ENCODE data around the gene TSC2. TPM values are rescaled to one million over a fixed set of nuclear protein-coding genes. Genes with fewer than 3 reads are reported as not detected.

The TSC2 gene
- total and polyA plus RNA-seq, 8 donors, result 40.8 to 369 (median 76.0) TPM

DNA sequence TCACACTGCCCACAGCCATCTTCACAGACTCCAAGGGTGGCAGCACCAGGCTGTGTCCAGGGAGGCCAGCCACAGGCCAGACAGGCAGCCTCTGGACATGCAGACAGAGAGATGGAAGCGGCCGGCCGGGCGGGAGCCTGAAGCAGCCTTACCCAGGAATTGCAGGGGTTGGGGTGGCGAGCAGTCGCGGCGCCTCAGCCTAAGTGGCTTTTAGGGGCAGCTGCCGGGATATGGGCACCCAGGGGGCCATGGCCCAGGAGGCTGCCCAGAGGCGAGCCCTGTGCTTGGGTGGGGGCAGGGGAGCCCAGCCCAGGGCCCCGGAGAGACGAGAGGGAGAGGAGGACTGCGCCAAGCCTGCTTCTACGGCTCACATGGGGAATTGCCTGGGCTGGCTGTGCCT lies 22.5 kb upstream of the TSC2 start:
- intact Hi-C loops (cut with DNase I; ENCODE audit: low total_unique reads), result loop anchor here (10.0 kb wide), 1 partner anchor 60 kb away; no protein-coding TSS in a partner anchor
- no peak overlapping the region for H3K27ac ChIP-seq
- TF ChIP-seq POLR2AphosphoS5 (IDR thresholded peaks at IDR 0.05) (no peak), CTCF (IDR thresholded peaks at IDR 0.05) (no peak), POLR2A (IDR thresholded peaks at IDR 0.05) (no peak), EP300 (IDR thresholded peaks at IDR 0.05) (no peak)
- no peak overlapping the region for H3K4me3 ChIP-seq
- H3K9me3 ChIP-seq, result no peaks in the 10 kb centered on the region
- peaks cover 4 to 10% (median 8%) of the 10 kb centered on the region in 4 donors for H3K36me3 ChIP-seq
- WGBS, 5 donors, result 90 to 99% (median 94%) methylated on average over 7 to 14 of the region's 14 CpGs
- H3K27me3 ChIP-seq, result peaks cover 6 to 34% (median 16%) of the 10 kb centered on the region in 3 donors
- H3K4me1 ChIP-seq, result peaks cover 51 to 75% (median 68%) of the 10 kb centered on the region in 4 donors
- peak in 1 of 2 donors; percentile 8 for DNase-seq

DNA sequence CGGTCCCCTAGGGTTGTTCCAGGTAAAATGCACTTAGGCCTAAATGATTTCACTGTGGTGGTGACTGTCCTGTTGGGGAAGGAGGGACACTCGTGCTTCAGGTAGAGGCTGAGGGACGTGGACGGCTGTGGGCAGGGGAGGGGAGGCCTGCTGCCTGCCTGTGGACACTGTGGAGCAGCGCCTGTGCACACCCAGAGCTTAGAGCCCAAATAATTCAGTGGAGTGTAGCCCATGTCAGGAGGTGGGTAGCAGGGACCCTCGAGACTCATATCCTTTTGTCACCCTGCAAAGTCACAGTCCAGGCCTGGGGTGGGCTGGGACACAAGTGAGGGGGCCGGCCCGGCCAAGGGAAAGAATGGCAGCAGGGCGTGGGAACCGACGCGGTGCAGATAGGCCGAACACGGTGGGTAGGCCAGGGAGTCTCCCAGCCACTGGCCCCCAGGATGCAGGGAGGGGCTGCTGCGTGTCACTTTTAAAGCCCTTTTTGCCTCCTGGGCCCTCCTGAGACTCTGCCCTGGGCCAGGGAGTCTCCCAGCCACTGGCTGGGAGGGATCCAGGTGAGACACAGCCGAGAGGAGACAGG lies 21.8 kb upstream of the TSC2 start:
- DNase-seq, result peak in 1 of 2 donors; percentile 19
- intact Hi-C loops (cut with DNase I; ENCODE audit: low total_unique reads), result loop anchor here (10.0 kb wide), 1 partner anchor 59 kb away; no protein-coding TSS in a partner anchor
- Histone ChIP-seq H3K27me3 (peaks cover 0 to 26% (median 9%) of the 10 kb centered on the region in 3 donors), H3K27ac (peak overlapping the region in 4 of 5 donors; percentile 67 to 92 (median 78)), H3K9me3 (no peaks in the 10 kb centered on the region), H3K36me3 (peaks cover 4 to 17% (median 11%) of the 10 kb centered on the region in 4 donors), H3K4me3 (peak overlapping the region; percentile 72 to 92 (median 78)), H3K4me1 (peaks cover 46 to 71% (median 65%) of the 10 kb centered on the region in 4 donors)
- 65 to 79% (median 76%) methylated on average over 15 to 16 of the region's 16 CpGs for WGBS, 5 donors
- TF ChIP-seq EP300 (IDR thresholded peaks at IDR 0.05), result no peak
- no peak for TF ChIP-seq POLR2AphosphoS5 (IDR thresholded peaks at IDR 0.05)
- no peak for TF ChIP-seq CTCF (IDR thresholded peaks at IDR 0.05)
- TF ChIP-seq POLR2A (IDR thresholded peaks at IDR 0.05), result no peak

- H3K27ac ChIP-seq, result peak within 1 kb of the TSS; percentile 72 to 95 (median 85)
- H3K4me1 ChIP-seq, result peaks cover 46 to 76% (median 66%) of the 10 kb centered on the region in 4 donors
- intact Hi-C loops (cut with DNase I; ENCODE audit: low total_unique reads), result loop anchor here (10.0 kb wide), 1 partner anchor 58 kb away; no protein-coding TSS in a partner anchor
- H3K4me3 ChIP-seq, result peak within 1 kb of the TSS; percentile 72 to 92 (median 78)
- TF ChIP-seq POLR2AphosphoS5 (IDR thresholded peaks at IDR 0.05) (no peak), CTCF (IDR thresholded peaks at IDR 0.05) (no peak), POLR2A (IDR thresholded peaks at IDR 0.05) (no peak), EP300 (IDR thresholded peaks at IDR 0.05) (no peak)
- peak; percentile 60 to 79 for DNase-seq
- 7 to 29% (median 20%) methylated on average over 8 to 55 of the region's 59 CpGs for WGBS, 5 donors
- peaks cover 0 to 21% (median 3%) of the 10 kb centered on the region in 3 donors for H3K27me3 ChIP-seq
- peaks cover 4 to 22% (median 14%) of the 10 kb centered on the region in 4 donors for H3K36me3 ChIP-seq
- no peaks in the 10 kb centered on the region for H3K9me3 ChIP-seq
Observed at GRCh38 chr16:2026461-2027023, 21.2 kb upstream of the TSC2 start, which contains the start of gene NHERF2. Gene NHERF2, plus strand, starts transcription at chr16:2026902. Its CDS starts 104 bp downstream, at chr16:2027006.
